GM12878 (cell line): Measurements from ENCODE around the gene ACVR2A. TPM values are rescaled to one million over a fixed set of nuclear protein-coding genes. Genes with fewer than 3 reads are reported as not detected.

Experiments
- CBX3 ChIP-seq: fragments of 200-600 bp; sonication (generic); IDR thresholded peaks from 2 replicates; pipeline ENCODE4 v1.6.1; 2016; ENCODE audit warnings: low read depth, borderline replicate concordance
- CBX5 ChIP-seq: sonication (generic); IDR thresholded peaks from 2 replicates; pipeline ENCODE4 v1.6.1; 2016; ENCODE audit warnings: low read depth, moderate library complexity, mild to moderate bottlenecking, inconsistent platforms
- CREB1 ChIP-seq: IDR thresholded peaks from 2 replicates; pipeline ENCODE4 v1.6.1; 2012; ENCODE audit warnings: low read depth, mild to moderate bottlenecking, inconsistent platforms
- EGR1 ChIP-seq, 2 experiments: IDR thresholded peaks; 1 replicate in 1 of 2; 2 replicates in 1 of 2; pipeline ENCODE4 v1.6.1; 2011 to 2012; ENCODE audit warnings: low read depth in 2 of 2, low read length in 2 of 2, borderline replicate concordance in 1 of 2, mild to moderate bottlenecking in 1 of 2, moderate library complexity in 1 of 2
- EZH2 ChIP-seq: IDR thresholded peaks from 2 replicates; pipeline ENCODE4 v1.6.1; 2012; ENCODE audit warnings: low read depth, mild to moderate bottlenecking, control low read depth, inconsistent platforms, low read length, borderline replicate concordance; ENCODE audit not compliant: control insufficient read depth
- FOXM1 ChIP-seq: IDR thresholded peaks from 2 replicates; pipeline ENCODE4 v1.6.1; 2012; ENCODE audit warnings: low read depth, mild to moderate bottlenecking, inconsistent platforms, low read length, moderate library complexity
- KDM1A ChIP-seq: fragments of 200-600 bp; sonication (generic); IDR thresholded peaks from 2 replicates; pipeline ENCODE4 v1.6.1; 2016; ENCODE audit warnings: borderline replicate concordance
- MEF2A ChIP-seq: IDR thresholded peaks from 2 replicates; pipeline ENCODE4 v1.6.1; 2011; ENCODE audit warnings: low read depth, mild to moderate bottlenecking, low read length, moderate library complexity; ENCODE audit not compliant: insufficient read depth
- NFIC ChIP-seq: IDR thresholded peaks from 2 replicates; pipeline ENCODE4 v1.6.1; 2012; ENCODE audit warnings: low read depth, mild to moderate bottlenecking, inconsistent platforms, low read length, moderate library complexity
- NR2C2 ChIP-seq: IDR thresholded peaks from 2 replicates; pipeline ENCODE4 v1.6.1; 2011; ENCODE audit warnings: borderline replicate concordance, low read depth; ENCODE audit not compliant: control insufficient read depth, insufficient read length
- RB1 ChIP-seq: fragments of 450-650 bp; formaldehyde crosslinking; IDR thresholded peaks from 2 replicates; pipeline ENCODE4 v1.6.1; 2017; ENCODE audit warnings: mild to moderate bottlenecking, borderline replicate concordance
- RFX5 ChIP-seq: IDR thresholded peaks from 2 replicates; pipeline ENCODE4 v1.6.1; 2011; ENCODE audit warnings: low read depth, low read length, improper control_type of control experiment
- SPI1 ChIP-seq: IDR thresholded peaks from 2 replicates; pipeline ENCODE4 v1.6.1; 2011; ENCODE audit warnings: low read depth, mild to moderate bottlenecking, low read length, moderate library complexity, borderline replicate concordance; ENCODE audit not compliant: insufficient read depth
- TCF12 ChIP-seq: IDR thresholded peaks from 2 replicates; pipeline ENCODE4 v1.6.1; 2011; ENCODE audit warnings: low read depth, mild to moderate bottlenecking, low read length
- TCF3 ChIP-seq: IDR thresholded peaks from 2 replicates; pipeline ENCODE4 v1.6.1; 2012; ENCODE audit warnings: low read depth, mild to moderate bottlenecking, low read length, borderline replicate concordance; ENCODE audit not compliant: insufficient read depth
- ZBTB4 ChIP-seq: fragments of 450-650 bp; formaldehyde crosslinking; IDR thresholded peaks from 2 replicates; pipeline ENCODE4 v1.4.0; 2022; ENCODE audit warnings: mild to moderate bottlenecking, moderate library complexity
- polyA plus RNA-seq, 11 experiments: library from polyadenylated mRNA; depleted of rRNA in 4 of 11; unstranded in 6 of 11; stranded (reverse) in 5 of 11; fragments of >200 nt; fragmentation: Nextera tagmentation in 4 of 11; fragmentation: Illumina TruSeq in 1 of 11; extraction: Ambion mirVana in 4 of 11; extraction: Trizol in 1 of 11; gene quantifications; 1 replicate in 1 of 11; 2 replicates in 10 of 11; pipeline versions ENCODE4 v1.2.1 to v1.2.3, GENCODE V29; 2011 to 2016; ENCODE audit warnings: inconsistent platforms in 2 of 11, missing spikeins in 2 of 11, low read depth in 1 of 11
- total RNA-seq, 4 experiments: library from RNA; depleted of rRNA in 3 of 4; stranded (reverse); fragments of >200 nt in 3 of 4; fragmentation: Illumina TruSeq in 1 of 4; extraction: Trizol in 1 of 4; gene quantifications; 2 replicates each; pipeline versions ENCODE4 v1.2.1 to v1.2.3, GENCODE V29; 2013 to 2021
- TF ChIP-seq, protein P1 (sequence below): fragments of 150-350 bp; IDR thresholded peaks from 2 replicates; pipeline ENCODE4 v1.6.1; 2014; ENCODE audit warnings: mild to moderate bottlenecking, low read depth, low read length
- TF ChIP-seq, protein P2 (sequence below): fragments of 450-650 bp; IDR thresholded peaks from 2 replicates; pipeline ENCODE4 v1.6.1; 2018; ENCODE audit warnings: mild to moderate bottlenecking, low read depth, moderate library complexity; ENCODE audit not compliant: partially characterized antibody
- TF ChIP-seq, protein P3 (sequence below), 3 experiments: IDR thresholded peaks in 2 of 3; conservative IDR thresholded peaks in 1 of 3; 2 replicates each; pipeline ENCODE4 v1.5.1; 2011; ENCODE audit warnings: low read depth in 3 of 3, low read length in 3 of 3, mild to moderate bottlenecking in 3 of 3, control low read depth in 2 of 3, moderate library complexity in 2 of 3, inconsistent platforms in 1 of 3, mixed read lengths in 1 of 3; ENCODE audit not compliant: control insufficient read depth in 2 of 3, insufficient read depth in 1 of 3; ENCODE audit errors: extremely low read depth in 1 of 3

Gene ACVR2A
- total and polyA plus RNA-seq, 10 of the 15 experiments (the other 5 are each of a cell fraction or from before 2014, with no cell fraction given): 0.42 to 3.0 (median 1.7) TPM

GRCh38 chr2:147845411-147845971 is 662 bp downstream of the ACVR2A start (continued):
- TF ChIP-seq EGR1 (IDR thresholded peaks at IDR 0.05; ENCODE audit: borderline replicate concordance in 1 of 2, low read depth in 2 of 2, low read length in 2 of 2): no peak
- TF ChIP-seq TCF3: no peak
- TF ChIP-seq, protein P1, sequence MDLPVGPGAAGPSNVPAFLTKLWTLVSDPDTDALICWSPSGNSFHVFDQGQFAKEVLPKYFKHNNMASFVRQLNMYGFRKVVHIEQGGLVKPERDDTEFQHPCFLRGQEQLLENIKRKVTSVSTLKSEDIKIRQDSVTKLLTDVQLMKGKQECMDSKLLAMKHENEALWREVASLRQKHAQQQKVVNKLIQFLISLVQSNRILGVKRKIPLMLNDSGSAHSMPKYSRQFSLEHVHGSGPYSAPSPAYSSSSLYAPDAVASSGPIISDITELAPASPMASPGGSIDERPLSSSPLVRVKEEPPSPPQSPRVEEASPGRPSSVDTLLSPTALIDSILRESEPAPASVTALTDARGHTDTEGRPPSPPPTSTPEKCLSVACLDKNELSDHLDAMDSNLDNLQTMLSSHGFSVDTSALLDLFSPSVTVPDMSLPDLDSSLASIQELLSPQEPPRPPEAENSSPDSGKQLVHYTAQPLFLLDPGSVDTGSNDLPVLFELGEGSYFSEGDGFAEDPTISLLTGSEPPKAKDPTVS: no peak
- TF ChIP-seq FOXM1: no peak
- TF ChIP-seq ZBTB4: no peak
- TF ChIP-seq EZH2: no peak
- TF ChIP-seq CBX3: no peak
- no peak for TF ChIP-seq NFIC
- TF ChIP-seq RB1: no peak
- TF ChIP-seq RFX5: no peak
- peak; percentile 37; the same call in 1 of the 2 replicates for TF ChIP-seq SPI1
- TF ChIP-seq, protein P2, sequence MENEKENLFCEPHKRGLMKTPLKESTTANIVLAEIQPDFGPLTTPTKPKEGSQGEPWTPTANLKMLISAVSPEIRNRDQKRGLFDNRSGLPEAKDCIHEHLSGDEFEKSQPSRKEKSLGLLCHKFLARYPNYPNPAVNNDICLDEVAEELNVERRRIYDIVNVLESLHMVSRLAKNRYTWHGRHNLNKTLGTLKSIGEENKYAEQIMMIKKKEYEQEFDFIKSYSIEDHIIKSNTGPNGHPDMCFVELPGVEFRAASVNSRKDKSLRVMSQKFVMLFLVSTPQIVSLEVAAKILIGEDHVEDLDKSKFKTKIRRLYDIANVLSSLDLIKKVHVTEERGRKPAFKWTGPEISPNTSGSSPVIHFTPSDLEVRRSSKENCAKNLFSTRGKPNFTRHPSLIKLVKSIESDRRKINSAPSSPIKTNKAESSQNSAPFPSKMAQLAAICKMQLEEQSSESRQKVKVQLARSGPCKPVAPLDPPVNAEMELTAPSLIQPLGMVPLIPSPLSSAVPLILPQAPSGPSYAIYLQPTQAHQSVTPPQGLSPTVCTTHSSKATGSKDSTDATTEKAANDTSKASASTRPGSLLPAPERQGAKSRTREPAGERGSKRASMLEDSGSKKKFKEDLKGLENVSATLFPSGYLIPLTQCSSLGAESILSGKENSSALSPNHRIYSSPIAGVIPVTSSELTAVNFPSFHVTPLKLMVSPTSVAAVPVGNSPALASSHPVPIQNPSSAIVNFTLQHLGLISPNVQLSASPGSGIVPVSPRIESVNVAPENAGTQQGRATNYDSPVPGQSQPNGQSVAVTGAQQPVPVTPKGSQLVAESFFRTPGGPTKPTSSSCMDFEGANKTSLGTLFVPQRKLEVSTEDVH: no peak
- TF ChIP-seq, protein P3, sequence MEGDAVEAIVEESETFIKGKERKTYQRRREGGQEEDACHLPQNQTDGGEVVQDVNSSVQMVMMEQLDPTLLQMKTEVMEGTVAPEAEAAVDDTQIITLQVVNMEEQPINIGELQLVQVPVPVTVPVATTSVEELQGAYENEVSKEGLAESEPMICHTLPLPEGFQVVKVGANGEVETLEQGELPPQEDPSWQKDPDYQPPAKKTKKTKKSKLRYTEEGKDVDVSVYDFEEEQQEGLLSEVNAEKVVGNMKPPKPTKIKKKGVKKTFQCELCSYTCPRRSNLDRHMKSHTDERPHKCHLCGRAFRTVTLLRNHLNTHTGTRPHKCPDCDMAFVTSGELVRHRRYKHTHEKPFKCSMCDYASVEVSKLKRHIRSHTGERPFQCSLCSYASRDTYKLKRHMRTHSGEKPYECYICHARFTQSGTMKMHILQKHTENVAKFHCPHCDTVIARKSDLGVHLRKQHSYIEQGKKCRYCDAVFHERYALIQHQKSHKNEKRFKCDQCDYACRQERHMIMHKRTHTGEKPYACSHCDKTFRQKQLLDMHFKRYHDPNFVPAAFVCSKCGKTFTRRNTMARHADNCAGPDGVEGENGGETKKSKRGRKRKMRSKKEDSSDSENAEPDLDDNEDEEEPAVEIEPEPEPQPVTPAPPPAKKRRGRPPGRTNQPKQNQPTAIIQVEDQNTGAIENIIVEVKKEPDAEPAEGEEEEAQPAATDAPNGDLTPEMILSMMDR (IDR thresholded peaks at IDR 0.05 in 2 of 3, conservative IDR thresholded peaks at IDR 0.05 in 1 of 3; ENCODE audit: control insufficient read depth in 2 of 3, extremely low read depth in 1 of 3, insufficient read depth in 1 of 3, low read depth in 3 of 3, low read length in 3 of 3): no peak
- TF ChIP-seq CREB1: 0 out of 2 replicates have a peak, but pooled peaks have one; percentile 35
- TF ChIP-seq CBX5: no peak
- no peak for TF ChIP-seq TCF12
- TF ChIP-seq KDM1A: no peak
- no peak for TF ChIP-seq MEF2A
- no peak for TF ChIP-seq NR2C2
